Neuronal stem cell (in vitro differentiated cells): Measurements from ENCODE around the gene MYOF.

Experiments
- DNase-seq: peaks from one replicate; pipeline ENCODE4 v3.0.0-alpha.2; 2013; ENCODE audit warnings: low spot score
- H2AFZ ChIP-seq: one replicate; pipeline ENCODE4 v1.6.1; 2013; ENCODE audit warnings: mild to moderate bottlenecking, low read length, inconsistent platforms
- H2AK5ac ChIP-seq: 2 replicates; pipeline ENCODE4 v1.6.1; 2013; ENCODE audit warnings: low read depth, mild to moderate bottlenecking, inconsistent platforms, low read length, moderate library complexity, mixed read lengths
- H2BK120ac ChIP-seq: 2 replicates; pipeline ENCODE4 v1.6.1; 2013; ENCODE audit warnings: low read depth, mild to moderate bottlenecking, inconsistent platforms, low read length, moderate library complexity, mixed read lengths
- H2BK12ac ChIP-seq: one replicate; pipeline ENCODE4 v1.6.1; 2013; ENCODE audit warnings: low read length, inconsistent platforms
- H2BK15ac ChIP-seq: 2 replicates; pipeline ENCODE4 v1.6.1; 2013; ENCODE audit warnings: mild to moderate bottlenecking, low read length, inconsistent platforms, mixed read lengths
- H2BK5ac ChIP-seq: one replicate; pipeline ENCODE4 v1.6.1; 2013; ENCODE audit warnings: inconsistent platforms, mild to moderate bottlenecking, low read length, moderate library complexity
- H3K14ac ChIP-seq: one replicate; pipeline ENCODE4 v1.6.1; 2013; ENCODE audit warnings: low read length, inconsistent platforms
- H3K18ac ChIP-seq: 2 replicates; pipeline ENCODE4 v1.6.1; 2013; ENCODE audit warnings: low read length, inconsistent platforms
- H3K23ac ChIP-seq: 2 replicates; pipeline ENCODE4 v1.6.1; 2013; ENCODE audit warnings: low read depth, mild to moderate bottlenecking, mixed read lengths, low read length, inconsistent platforms; ENCODE audit not compliant: poor library complexity
- H3K27ac ChIP-seq: replicated peaks from 3 replicates; pipeline ENCODE4 v1.5.1; 2013; ENCODE audit warnings: low read length, inconsistent platforms
- H3K27me3 ChIP-seq, 3 experiments: 2 replicates each; pipeline ENCODE4 v1.6.1; 2013; ENCODE audit warnings: low read length in 3 of 3, mild to moderate bottlenecking in 2 of 3, inconsistent platforms in 1 of 3, low read depth in 1 of 3, mixed read lengths in 1 of 3, moderate library complexity in 1 of 3; ENCODE audit not compliant: control insufficient read depth in 3 of 3, insufficient read depth in 3 of 3
- H3K36me3 ChIP-seq, 2 donors: replicated peaks in 1 of 2; 2 replicates each; pipeline ENCODE4 v1.6.1; 2013; ENCODE audit warnings: low read length in 2 of 2; ENCODE audit not compliant: control insufficient read depth in 2 of 2, insufficient read depth in 2 of 2
- H3K4ac ChIP-seq: 2 replicates; pipeline ENCODE4 v1.6.1; 2013; ENCODE audit warnings: inconsistent platforms, mild to moderate bottlenecking, low read length, moderate library complexity
- H3K4me1 ChIP-seq, 2 donors: 1 replicate in 1 of 2; 2 replicates in 1 of 2; pipeline ENCODE4 v1.6.1; 2013; ENCODE audit warnings: low read length in 2 of 2, low read depth in 1 of 2; ENCODE audit not compliant: control insufficient read depth in 2 of 2, insufficient read depth in 1 of 2
- H3K4me2 ChIP-seq: one replicate; pipeline ENCODE4 v1.6.1; 2013; ENCODE audit warnings: mild to moderate bottlenecking, low read length, inconsistent platforms; ENCODE audit not compliant: insufficient read depth, poor library complexity, severe bottlenecking
- H3K4me3 ChIP-seq, 2 donors: 2 replicates each; pipeline ENCODE4 v1.5.1; 2013; ENCODE audit warnings: low read length in 2 of 2, mild to moderate bottlenecking in 2 of 2, inconsistent platforms in 1 of 2, moderate library complexity in 1 of 2
- H3K79me1 ChIP-seq: one replicate; pipeline ENCODE4 v1.6.1; 2013; ENCODE audit warnings: low read depth, mild to moderate bottlenecking, inconsistent platforms, low read length, moderate library complexity
- H3K9ac ChIP-seq: one replicate; pipeline ENCODE4 v1.6.1; 2013; ENCODE audit warnings: mild to moderate bottlenecking, low read depth, low read length, inconsistent platforms; ENCODE audit not compliant: poor library complexity
- H3K9me3 ChIP-seq, 2 donors: replicated peaks in 1 of 2; 2 replicates each; pipeline versions ENCODE3 to v1.6.1; 2013; ENCODE audit warnings: low read length in 2 of 2, mild to moderate bottlenecking in 2 of 2, inconsistent platforms in 1 of 2, low read depth in 1 of 2, mixed read lengths in 1 of 2, moderate library complexity in 1 of 2; ENCODE audit not compliant: control insufficient read depth in 2 of 2, insufficient read depth in 1 of 2
- H4K8ac ChIP-seq: one replicate; pipeline ENCODE4 v1.6.1; 2013; ENCODE audit warnings: low read depth, mild to moderate bottlenecking, inconsistent platforms, low read length, moderate library complexity
- H4K91ac ChIP-seq: one replicate; pipeline ENCODE4 v1.6.1; 2013; ENCODE audit warnings: low read length, low read depth, mild to moderate bottlenecking, inconsistent platforms; ENCODE audit not compliant: poor library complexity
- WGBS, 2 donors: extraction: QIAGEN DNeasy Blood & Tissue Kit; methylation state at CpG; one replicate each; pipeline ENCODE4 v1.1.7; 2013; ENCODE audit warnings: missing lambda C conversion rate in 2 of 2, mixed read lengths in 1 of 2; ENCODE audit not compliant: insufficient read length in 2 of 2, insufficient replicate concordance in 1 of 2; ENCODE audit errors: extremely low coverage in 2 of 2; 5-methylcytosine and 5-hydroxymethylcytosine counted together

MYOF gene

DNA sequence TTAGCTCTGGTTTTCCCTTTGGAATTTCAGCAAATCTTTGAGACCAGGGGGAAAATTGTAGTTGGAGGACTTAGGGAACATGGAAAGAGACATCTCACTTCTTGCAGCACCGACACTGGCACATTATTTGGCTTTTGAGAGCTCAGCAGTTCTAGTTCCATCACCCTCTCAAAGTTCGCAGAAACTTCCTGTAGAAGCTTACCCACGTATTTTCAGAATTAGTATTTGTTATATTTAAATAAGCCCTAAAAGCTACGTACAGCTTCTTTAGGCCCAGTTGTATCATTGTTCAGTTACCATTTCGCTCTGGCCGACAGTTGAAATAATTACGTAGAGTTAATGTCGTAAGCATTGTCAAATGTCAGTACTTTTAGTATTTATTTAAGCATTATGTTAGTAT lies 27.7 kb upstream of the MYOF start:
- H2BK120ac ChIP-seq: no peak overlapping the region
- H2AFZ ChIP-seq: no peak overlapping the region
- H3K18ac ChIP-seq: no peak overlapping the region
- H3K4me2 ChIP-seq: no peak overlapping the region
- H3K27ac ChIP-seq: no peak overlapping the region
- H3K4me1 ChIP-seq: no peaks in the 10 kb centered on the region
- H3K9me3 ChIP-seq: no peaks in the 10 kb centered on the region
- no peak overlapping the region for H2BK12ac ChIP-seq
- no peak overlapping the region for H4K91ac ChIP-seq
- H3K4me3 ChIP-seq: no peak overlapping the region
- H3K23ac ChIP-seq: no peak overlapping the region
- no peak overlapping the region for H2BK5ac ChIP-seq
- no CpG with 5 or more reads among the region's 8 CpGs for WGBS, 2 donors
- H2AK5ac ChIP-seq: no peak overlapping the region
- H3K14ac ChIP-seq: no peak overlapping the region
- H3K27me3 ChIP-seq: no peaks in the 10 kb centered on the region
- no peak overlapping the region for H4K8ac ChIP-seq
- H3K79me1 ChIP-seq: no peaks in the 10 kb centered on the region
- peaks cover 7 to 79% of the 10 kb centered on the region in 2 donors for H3K36me3 ChIP-seq
- H2BK15ac ChIP-seq: no peak overlapping the region
- DNase-seq: no peak
- H3K9ac ChIP-seq: no peak overlapping the region
- no peak overlapping the region for H3K4ac ChIP-seq

DNA sequence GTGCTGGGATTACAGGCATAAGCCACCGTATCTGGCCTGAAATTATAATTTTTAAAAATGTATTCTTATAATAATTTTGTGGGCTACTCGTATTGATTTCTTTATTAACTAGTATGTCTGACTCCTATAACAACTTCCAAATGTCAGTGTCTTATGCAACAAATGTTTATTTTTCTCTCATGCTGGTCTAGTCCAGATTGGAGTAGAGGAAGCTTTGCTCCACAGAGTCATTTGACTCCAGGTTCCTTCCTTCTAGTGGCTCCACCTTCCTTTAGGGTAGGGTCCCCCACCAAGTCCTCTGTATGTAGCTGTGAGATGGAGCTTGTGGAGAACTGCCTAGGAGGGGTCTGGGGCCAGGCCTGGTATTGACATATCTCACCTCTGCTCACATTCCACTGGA lies 22.9 kb upstream of the MYOF start:
- H3K18ac ChIP-seq: no peak overlapping the region
- H2BK15ac ChIP-seq: no peak overlapping the region
- H3K27ac ChIP-seq: no peak overlapping the region
- H3K4me2 ChIP-seq: no peak overlapping the region
- no peaks in the 10 kb centered on the region for H3K9me3 ChIP-seq
- no peaks in the 10 kb centered on the region for H3K4me1 ChIP-seq
- no peaks in the 10 kb centered on the region for H3K27me3 ChIP-seq
- WGBS, 2 donors: no CpG with 5 or more reads among the region's 2 CpGs
- H4K8ac ChIP-seq: no peak overlapping the region
- H3K36me3 ChIP-seq: peaks cover 8 to 98% of the 10 kb centered on the region in 2 donors
- H3K4me3 ChIP-seq: no peak overlapping the region
- H2AFZ ChIP-seq: no peak overlapping the region
- no peak overlapping the region for H2BK12ac ChIP-seq
- H3K14ac ChIP-seq: no peak overlapping the region
- no peak overlapping the region for H3K4ac ChIP-seq
- no peak overlapping the region for H3K9ac ChIP-seq
- no peak overlapping the region for H3K23ac ChIP-seq
- no peak overlapping the region for H4K91ac ChIP-seq
- H2AK5ac ChIP-seq: no peak overlapping the region
- no peak overlapping the region for H2BK120ac ChIP-seq
- H2BK5ac ChIP-seq: no peak overlapping the region
- DNase-seq: no peak
- H3K79me1 ChIP-seq: no peaks in the 10 kb centered on the region

DNA sequence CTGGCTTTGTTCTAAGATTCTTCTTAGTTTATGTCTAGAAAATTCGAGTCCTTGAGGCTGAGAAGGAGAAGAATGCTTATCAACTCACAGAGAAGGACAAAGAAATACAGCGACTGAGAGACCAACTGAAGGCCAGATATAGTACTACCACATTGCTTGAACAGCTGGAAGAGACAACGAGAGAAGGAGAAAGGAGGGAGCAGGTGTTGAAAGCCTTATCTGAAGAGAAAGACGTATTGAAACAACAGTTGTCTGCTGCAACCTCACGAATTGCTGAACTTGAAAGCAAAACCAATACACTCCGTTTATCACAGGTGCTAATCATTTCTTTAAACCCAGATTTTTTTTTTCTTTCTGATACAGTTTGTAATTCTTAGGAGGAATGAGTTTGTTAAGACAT lies 20.9 kb upstream of the MYOF start:
- H4K91ac ChIP-seq: no peak overlapping the region
- no peak overlapping the region for H2BK120ac ChIP-seq
- H3K14ac ChIP-seq: no peak overlapping the region
- peaks cover 5 to 92% of the 10 kb centered on the region in 2 donors for H3K36me3 ChIP-seq
- H3K4me1 ChIP-seq: no peaks in the 10 kb centered on the region
- no peak for DNase-seq
- H3K4ac ChIP-seq: no peak overlapping the region
- H2BK12ac ChIP-seq: no peak overlapping the region
- H2BK15ac ChIP-seq: no peak overlapping the region
- H3K18ac ChIP-seq: no peak overlapping the region
- no peak overlapping the region for H3K27ac ChIP-seq
- no peak overlapping the region for H3K9ac ChIP-seq
- H3K4me2 ChIP-seq: no peak overlapping the region
- H3K9me3 ChIP-seq: no peaks in the 10 kb centered on the region
- no peak overlapping the region for H2AK5ac ChIP-seq
- no peak overlapping the region for H4K8ac ChIP-seq
- H3K79me1 ChIP-seq: no peaks in the 10 kb centered on the region
- WGBS, 2 donors: no CpG with 5 or more reads among the region's 6 CpGs
- no peak overlapping the region for H3K23ac ChIP-seq
- H2AFZ ChIP-seq: no peak overlapping the region
- H2BK5ac ChIP-seq: no peak overlapping the region
- no peaks in the 10 kb centered on the region for H3K27me3 ChIP-seq
- H3K4me3 ChIP-seq: no peak overlapping the region

- Histone ChIP-seq H3K79me1 (no peaks in the 10 kb centered on the region), H3K4me2 (no peak overlapping the region), H2BK120ac (no peak overlapping the region), H2AFZ (no peak overlapping the region), H3K4me1 (no peaks in the 10 kb centered on the region), H3K36me3 (peaks cover 5 to 78% of the 10 kb centered on the region in 2 donors), H2BK12ac (no peak overlapping the region), H3K4ac (no peak overlapping the region), H2BK15ac (no peak overlapping the region), H3K4me3 (no peak overlapping the region), H3K9ac (no peak overlapping the region), H2BK5ac (no peak overlapping the region), H3K18ac (no peak overlapping the region), H3K9me3 (no peaks in the 10 kb centered on the region), H2AK5ac (no peak overlapping the region), H4K91ac (no peak overlapping the region), H3K27me3 (no peaks in the 10 kb centered on the region), H3K27ac (no peak overlapping the region), H3K14ac (no peak overlapping the region), H4K8ac (no peak overlapping the region), H3K23ac (no peak overlapping the region)
- DNase-seq: no peak
Measured at GRCh38 chr10:93501650-93502049, 19.5 kb upstream of the MYOF start.
